ENCODE measurements around the gene MAP3K3.

Gene MAP3K3

GRCh38 chr17:63622574-63623390 lies 565 bp downstream of the MAP3K3 start (continued):
- TF ChIP-seq ZBTB49 (tag by site-specific recombination; IDR thresholded peaks at IDR 0.05; ENCODE audit: low read depth) = no peak
- no peak for TF ChIP-seq ZNF558 (tag by site-specific recombination; IDR thresholded peaks at IDR 0.05)
- TF ChIP-seq ZFP69B (tag by site-specific recombination; IDR thresholded peaks at IDR 0.05) = peak; percentile 57; the same call in 1 of the 2 replicates
- no peak for TF ChIP-seq ZNF548 (tag by site-specific recombination; IDR thresholded peaks at IDR 0.05)
- TF ChIP-seq ZNF660 (tag by site-specific recombination; IDR thresholded peaks at IDR 0.05) = peak; percentile 29; the same call in 1 of the 2 replicates
- no peak for TF ChIP-seq ZNF114 (tag by site-specific recombination; IDR thresholded peaks at IDR 0.05)
- TF ChIP-seq YY1 (tag by site-specific recombination; IDR thresholded peaks at IDR 0.05) = no peak
- TF ChIP-seq GLI4 (tag by site-specific recombination; IDR thresholded peaks at IDR 0.05) = no peak
- TF ChIP-seq HIC1 (tag by site-specific recombination; IDR thresholded peaks at IDR 0.05) = no peak
- no peak for TF ChIP-seq ZNF513 (tag by site-specific recombination; IDR thresholded peaks at IDR 0.05)

GRCh38 chr17:63623786-63624530 lies 1.7 kb downstream of the MAP3K3 start:
- peak overlapping the region; percentile 93 for H3K4me3 ChIP-seq (ENCODE audit: low read depth, low read length)
- POLR2A ChIA-PET = interaction anchor here (0.7 to 2.3 kb wide), 3 partner anchors 10 to 22 kb away, joined by 3 to 16 read pairs (median 3); no protein-coding TSS in a partner anchor
- H3K9me3 ChIP-seq (ENCODE audit: control insufficient read depth, insufficient read depth, low read depth, low read length) = no peaks in the 10 kb centered on the region
- H3K27ac ChIP-seq (ENCODE audit: extremely low read depth, low read depth, low read length) = no peak overlapping the region
- no peaks in the 10 kb centered on the region; a peak in 1 of 3 replicates for H3K36me3 ChIP-seq (ENCODE audit: control insufficient read depth in 2 of 2, insufficient read depth in 1 of 2, low read length in 2 of 2)
- H3K4me1 ChIP-seq (ENCODE audit: control insufficient read depth, insufficient read depth, low read length) = peaks cover 14% of the 10 kb centered on the region
- CTCF ChIA-PET = interaction anchor here (1.6 to 4.2 kb wide), 2 partner anchors 12 to 146 kb away, joined by 5 to 32 read pairs; no protein-coding TSS in a partner anchor
- no peak for TF ChIP-seq ZNF266 (tag by site-specific recombination; IDR thresholded peaks at IDR 0.05; ENCODE audit: low read depth)
- no peak for TF ChIP-seq ZNF280D (tag by site-specific recombination; IDR thresholded peaks at IDR 0.05)
- TF ChIP-seq HOXC10 (CRISPR knock-in tag; IDR thresholded peaks at IDR 0.05) = no peak
- no peak for TF ChIP-seq ZNF670 (tag by site-specific recombination; IDR thresholded peaks at IDR 0.05; ENCODE audit: low read depth)
- no peak for TF ChIP-seq ZNF18 (tag by site-specific recombination; IDR thresholded peaks at IDR 0.05)
- TF ChIP-seq ZBTB26 (tag by site-specific recombination; optimal IDR thresholded peaks at IDR 0.05) = no peak

Measured in HEK293 (cell line).